SK-N-MC (cell line): Measurements from ENCODE around the gene DUSP22.

ENCODE experiments used
- EZH2 ChIP-seq: fragments of 200-600 bp; sonication (generic); IDR thresholded peaks from one replicate; pipeline ENCODE4 v1.6.1; 2017; ENCODE audit warnings: antibody characterized with exemption
- FOXP2 ChIP-seq: optimal IDR thresholded peaks from 2 replicates; pipeline ENCODE3; 2011; ENCODE audit warnings: mild to moderate bottlenecking, moderate library complexity; ENCODE audit not compliant: insufficient read depth; ENCODE audit errors: extremely low read length, control extremely low read depth
- POLR2AphosphoS5 ChIP-seq: IDR thresholded peaks from 2 replicates; pipeline ENCODE4 v1.6.1; 2012; ENCODE audit warnings: mild to moderate bottlenecking, low read depth, low read length, borderline replicate concordance

DNA sequence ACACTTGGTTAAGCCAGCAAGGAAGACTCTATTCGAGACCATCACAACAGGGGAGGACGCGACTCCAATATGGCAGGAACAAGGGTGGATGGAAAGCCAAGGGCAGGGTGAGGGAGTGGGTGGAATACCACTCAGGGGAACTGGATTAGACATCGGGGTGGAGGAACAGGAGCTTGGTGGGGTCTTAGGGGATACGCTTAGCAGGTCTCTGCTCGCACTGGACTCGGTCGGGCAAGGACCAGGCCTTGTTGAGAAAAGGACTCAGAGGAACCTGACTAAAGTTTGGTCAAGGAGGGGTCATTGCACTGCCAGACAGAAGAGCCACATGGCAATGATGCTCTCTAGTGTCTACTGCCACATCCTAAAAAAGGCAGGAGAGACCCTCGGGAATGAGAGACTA is 10.5 kb downstream of the DUSP22 start:
- TF ChIP-seq POLR2AphosphoS5 (no peak), EZH2 (no peak), FOXP2 (no peak)
